HuH-7 (cell line): ENCODE results near the gene TMEM266.

Experiments used
- DNase-seq: peaks from one replicate; pipeline ENCODE4 v3.0.0; 2011; ENCODE audit warnings: low spot score

Gene TMEM266

GRCh38 chr15:76184650-76185035 is 124.9 kb downstream of the TMEM266 start:
- DNase-seq, result no peak

- DNase-seq, result peak; percentile 91
These were observed 125.9 kb downstream of the TMEM266 start for GRCh38 chr15:76185716-76186115.

GRCh38 chr15:76187163-76187562 is 127.4 kb downstream of the TMEM266 start:
- DNase-seq, result no peak

GRCh38 chr15:76189106-76189505 is 129.3 kb downstream of the TMEM266 start:
- DNase-seq, result no peak

- DNase-seq, result no peak
These were observed 130.3 kb downstream of the TMEM266 start for GRCh38 chr15:76190070-76190564.

GRCh38 chr15:76190751-76191538 is 131.2 kb downstream of the TMEM266 start:
- peak; percentile 97 for DNase-seq

- no peak for DNase-seq
These were observed 131.9 kb downstream of the TMEM266 start for GRCh38 chr15:76191539-76192244.

GRCh38 chr15:76192715-76193114 is 132.9 kb downstream of the TMEM266 start:
- no peak for DNase-seq

- no peak for DNase-seq
These were observed 134.1 kb downstream of the TMEM266 start for GRCh38 chr15:76193934-76194333.

GRCh38 chr15:76195506-76196268 is 135.9 kb downstream of the TMEM266 start:
- no peak for DNase-seq

- DNase-seq, result no peak
These were observed 136.8 kb downstream of the TMEM266 start for GRCh38 chr15:76196269-76197231.

GRCh38 chr15:76197703-76198455 is 138.1 kb downstream of the TMEM266 start:
- DNase-seq, result no peak

GRCh38 chr15:76198456-76199105 is 138.8 kb downstream of the TMEM266 start:
- DNase-seq, result no peak

GRCh38 chr15:76199106-76200082 is 139.6 kb downstream of the TMEM266 start:
- no peak for DNase-seq

GRCh38 chr15:76200083-76200465 is 140.3 kb downstream of the TMEM266 start:
- no peak for DNase-seq

- DNase-seq, result no peak
These were observed 140.9 kb downstream of the TMEM266 start for GRCh38 chr15:76200641-76201105.

- no peak for DNase-seq
These were observed 141.9 kb downstream of the TMEM266 start for GRCh38 chr15:76201536-76202255.
